GM10266 (cell line): ENCODE data around the gene NASP.

Experiments
- DNase-seq: peaks from one replicate; pipeline ENCODE4 v3.0.0; 2012; ENCODE audit errors: extremely low spot score
- CTCF ChIP-seq: IDR thresholded peaks from 2 replicates; pipeline ENCODE4 v1.5.1; 2012; ENCODE audit warnings: mild to moderate bottlenecking, low read depth; ENCODE audit not compliant: control insufficient read depth, insufficient read depth; ENCODE audit errors: missing control alignments

Gene NASP

GRCh38 chr1:45630429-45630828, 46.6 kb downstream of the NASP start:
- no peak for DNase-seq
- TF ChIP-seq CTCF = no peak

- no peak for TF ChIP-seq CTCF
- DNase-seq = no peak
Observed at GRCh38 chr1:45635211-45635610, 51.4 kb downstream of the NASP start.

GRCh38 chr1:45640293-45640692, 56.5 kb downstream of the NASP start:
- no peak for DNase-seq
- TF ChIP-seq CTCF = no peak

GRCh38 chr1:45643321-45643720, 59.5 kb downstream of the NASP start:
- DNase-seq = no peak
- no peak for TF ChIP-seq CTCF

- TF ChIP-seq CTCF = no peak
- DNase-seq = no peak
Observed at GRCh38 chr1:45643978-45644377, 60.1 kb downstream of the NASP start.

- no peak for DNase-seq
- no peak for TF ChIP-seq CTCF
Observed at GRCh38 chr1:45644661-45645060, 60.8 kb downstream of the NASP start.

GRCh38 chr1:45647248-45648021, 63.6 kb downstream of the NASP start:
- no peak for DNase-seq
- TF ChIP-seq CTCF = no peak
